HepG2 (cell line): ENCODE measurements around the gene GATD1. TPM values are rescaled to one million over a fixed set of nuclear protein-coding genes. Genes with fewer than 3 reads are reported as not detected.
A peak's percentile ranks its signal among the peaks of the same experiment; 100 is the strongest.

Source experiments
- ATAC-seq: fragments of 200-7000 bp; cut with Tn5 transposase; 3 replicates; pipeline ENCODE4 v1.9.1; 2020; ENCODE audit warnings: mild to moderate bottlenecking, moderate library complexity
- BruUV-seq: library from RNA; stranded (reverse); fragments of 400-500 nt; replicated peaks from 2 replicates; lab custom pipeline; 2021; lab: Mats Ljungman, UMichigan
- CTCF ChIA-PET: fragments of 300-600 bp; formaldehyde crosslinking; extraction: SDS; loops from one replicate; lab custom pipeline; 2021; ENCODE audit warnings: low total read pairs, inconsistent platforms, low intra/inter-chr PET ratio; lab: Yijun Ruan, JAX
- POLR2A ChIA-PET: fragments of 350-600 bp; sonication (Branson Sonifier 250); formaldehyde crosslinking; loops from one replicate; lab custom pipeline; 2020; ENCODE audit warnings: antibody characterized with exemption, inconsistent platforms; lab: Yijun Ruan, JAX
- DNase-seq: peaks from one replicate; pipeline ENCODE4 v3.0.0-alpha.2; 2015; ENCODE audit warnings: low spot score
- FAIRE-seq: peaks from 3 replicates; lab custom pipeline; 2011; peaks lifted over from hg19 to GRCh38; lab: Jason Lieb, UNC
- H2AFZ ChIP-seq: one replicate; pipeline ENCODE4 v1.6.1; 2011; ENCODE audit warnings: low read length, inconsistent platforms
- H3K27ac ChIP-seq: fragments of 300-600 bp; 3 replicates; pipeline ENCODE4 v1.8.0; 2011; ENCODE audit warnings: mixed run types, mild to moderate bottlenecking, mixed read lengths, low read length, inconsistent platforms; ENCODE audit not compliant: insufficient read depth; ENCODE audit errors: extremely low read length
- H3K27me3 ChIP-seq, 2 experiments: fragments of 200-600 bp in 1 of 2; 2 replicates in 1 of 2; 3 replicates in 1 of 2; pipeline versions ENCODE4 v1.6.0 to v1.8.0; 2011; ENCODE audit warnings: low read length in 2 of 2, mild to moderate bottlenecking in 2 of 2, moderate library complexity in 2 of 2, inconsistent platforms in 1 of 2; ENCODE audit not compliant: insufficient read depth in 2 of 2, control insufficient read depth in 1 of 2
- H3K36me3 ChIP-seq, 2 experiments: fragments of 200-600 bp in 1 of 2; replicated peaks in 1 of 2; 2 replicates in 1 of 2; 3 replicates in 1 of 2; pipeline versions ENCODE4 v1.5.1 to v1.8.0; 2011; ENCODE audit warnings: low read length in 2 of 2, inconsistent platforms in 1 of 2; ENCODE audit not compliant: insufficient read depth in 2 of 2, control insufficient read depth in 1 of 2
- H3K4me1 ChIP-seq: 2 replicates; pipeline ENCODE4 v1.5.1; 2012; ENCODE audit warnings: low read length, inconsistent platforms; ENCODE audit not compliant: insufficient read depth
- H3K4me2 ChIP-seq: 2 replicates; pipeline ENCODE4 v1.6.0; 2011; ENCODE audit warnings: low read depth, low read length, inconsistent platforms
- H3K4me3 ChIP-seq, 3 experiments: fragments of 200-600 bp in 1 of 3; sonication (generic), shearing (Covaris generic) in 1 of 3; replicated peaks in 1 of 3; 2 replicates each; pipeline ENCODE4 v1.5.1; 2011 to 2016; ENCODE audit warnings: low read length in 3 of 3, inconsistent platforms in 2 of 3, low read depth in 2 of 3, mild to moderate bottlenecking in 2 of 3, control low read depth in 1 of 3, mixed read lengths in 1 of 3; ENCODE audit not compliant: insufficient read depth in 1 of 3
- H3K79me2 ChIP-seq: one replicate; pipeline ENCODE4 v1.6.1; 2011; ENCODE audit warnings: low read length, inconsistent platforms; ENCODE audit not compliant: insufficient read depth
- H3K9ac ChIP-seq: 2 replicates; pipeline ENCODE4 v1.6.0; 2011; ENCODE audit warnings: mild to moderate bottlenecking, low read depth, low read length, inconsistent platforms; ENCODE audit not compliant: insufficient read depth
- H3K9me3 ChIP-seq: 2 replicates; pipeline ENCODE4 v1.5.1; 2012; ENCODE audit warnings: mild to moderate bottlenecking, low read length
- H4K20me1 ChIP-seq: 2 replicates; pipeline ENCODE4 v1.6.0; 2011; ENCODE audit warnings: inconsistent platforms, mild to moderate bottlenecking, low read length, moderate library complexity; ENCODE audit not compliant: insufficient read depth
- AGO2 ChIP-seq: fragments of 200-400 bp; formaldehyde crosslinking; optimal IDR thresholded peaks from 2 replicates; pipeline ENCODE3; 2017; ENCODE audit warnings: mild to moderate bottlenecking, low read depth, low read length, moderate library complexity
- AKAP8 ChIP-seq: sonication (generic); formaldehyde crosslinking; IDR thresholded peaks from 2 replicates; pipeline ENCODE4 v1.5.1; 2020; ENCODE audit warnings: mild to moderate bottlenecking, missing genetic modification reagents
- HNRNPL ChIP-seq: fragments of 200-400 bp; formaldehyde crosslinking; IDR thresholded peaks from 2 replicates; pipeline ENCODE4 v1.6.1; 2017; ENCODE audit warnings: mild to moderate bottlenecking, low read depth, low read length
- KDM2A ChIP-seq: sonication (generic); formaldehyde crosslinking; IDR thresholded peaks from 2 replicates; pipeline ENCODE4 v1.4.0; 2020; ENCODE audit warnings: low read depth, missing genetic modification reagents, borderline replicate concordance
- POLR2AphosphoS5 ChIP-seq: IDR thresholded peaks from 2 replicates; pipeline ENCODE4 v1.6.1; 2012; ENCODE audit warnings: low read depth, low read length
- RBM22 ChIP-seq: fragments of 200-400 bp; formaldehyde crosslinking; optimal IDR thresholded peaks from 2 replicates; pipeline ENCODE3; 2017; ENCODE audit warnings: mild to moderate bottlenecking, low read length, moderate library complexity
- STAG1 ChIP-seq: sonication (generic); formaldehyde crosslinking; IDR thresholded peaks from 2 replicates; pipeline ENCODE4 v1.4.0; 2020; ENCODE audit warnings: missing genetic modification reagents
- ZNF121 ChIP-seq: sonication (generic); formaldehyde crosslinking; IDR thresholded peaks from 2 replicates; pipeline ENCODE4 v1.5.0; 2020; ENCODE audit warnings: mild to moderate bottlenecking, missing genetic modification reagents
- ZNF136 ChIP-seq: sonication (generic); formaldehyde crosslinking; IDR thresholded peaks from 2 replicates; pipeline ENCODE4 v1.8.1; 2022; ENCODE audit warnings: low read depth, mild to moderate bottlenecking, moderate library complexity, missing genetic modification reagents
- ZNF274 ChIP-seq: sonication (generic); formaldehyde crosslinking; IDR thresholded peaks from 2 replicates; pipeline ENCODE4 v1.5.1; 2020; ENCODE audit warnings: mild to moderate bottlenecking, missing genetic modification reagents
- ZNF747 ChIP-seq: sonication (generic); formaldehyde crosslinking; IDR thresholded peaks from 2 replicates; pipeline ENCODE4 v1.8.1; 2023; ENCODE audit warnings: missing genetic modification reagents, mild to moderate bottlenecking, borderline replicate concordance
- WGBS: methylation state at CpG from one replicate; pipeline ENCODE4 v1.1.6; 2017; ENCODE audit warnings: low lambda C conversion rate; 5-methylcytosine and 5-hydroxymethylcytosine counted together
- in situ Hi-C: cut with HindIII; loops from 2 replicates; pipeline ENCODE4 v1.10.0; 2017; ENCODE audit warnings: low pct_unique_long_range_greater_than_20kb; ENCODE audit not compliant: extremely low pct_ligation_motif_present
- intact Hi-C: fragments of 100-400 bp; cut with micrococcal nuclease; formaldehyde crosslinking; loops from one replicate; pipeline ENCODE4 v1.10.0; 2022; ENCODE audit not compliant: unreplicated experiment
- polyA plus RNA-seq, 8 experiments: library from polyadenylated mRNA; depleted of rRNA in 3 of 8; stranded (reverse) in 7 of 8; unstranded in 1 of 8; fragments of >200 nt; fragmentation: Illumina TruSeq in 4 of 8; extraction: Trizol in 4 of 8; gene quantifications; 2 replicates each; pipeline versions ENCODE4 v1.2.1 to v1.2.3, GENCODE V29; 2011 to 2016; ENCODE audit warnings: low read depth in 4 of 8, missing spikeins in 1 of 8, mixed read lengths in 1 of 8; ENCODE audit not compliant: insufficient read depth in 1 of 8
- total RNA-seq, 5 experiments: library from RNA; depleted of rRNA; stranded (reverse); fragments of >200 nt; fragmentation: Illumina TruSeq; extraction: Trizol; gene quantifications; 2 replicates each; pipeline ENCODE4 v1.2.3, GENCODE V29; 2016; ENCODE audit warnings: low read depth in 1 of 5
- TF ChIP-seq, protein P1 (sequence below): sonication (generic); formaldehyde crosslinking; IDR thresholded peaks from 2 replicates; pipeline ENCODE4 v1.5.1; 2020; ENCODE audit warnings: mild to moderate bottlenecking, missing genetic modification reagents, moderate library complexity
- TF ChIP-seq, protein P2 (sequence below): sonication (generic); formaldehyde crosslinking; IDR thresholded peaks from 2 replicates; pipeline ENCODE4 v1.4.0; 2020; ENCODE audit warnings: missing genetic modification reagents, mild to moderate bottlenecking, borderline replicate concordance
- TF ChIP-seq, protein P3 (sequence below): fragments of 450-650 bp; IDR thresholded peaks from 2 replicates; pipeline ENCODE4 v1.6.1; 2016

Gene GATD1
- total and polyA plus RNA-seq, 2 of the 13 experiments (the other 11 are each of a cell fraction or from before 2014, with no cell fraction given) = 31.3 to 60.5 TPM

DNA sequence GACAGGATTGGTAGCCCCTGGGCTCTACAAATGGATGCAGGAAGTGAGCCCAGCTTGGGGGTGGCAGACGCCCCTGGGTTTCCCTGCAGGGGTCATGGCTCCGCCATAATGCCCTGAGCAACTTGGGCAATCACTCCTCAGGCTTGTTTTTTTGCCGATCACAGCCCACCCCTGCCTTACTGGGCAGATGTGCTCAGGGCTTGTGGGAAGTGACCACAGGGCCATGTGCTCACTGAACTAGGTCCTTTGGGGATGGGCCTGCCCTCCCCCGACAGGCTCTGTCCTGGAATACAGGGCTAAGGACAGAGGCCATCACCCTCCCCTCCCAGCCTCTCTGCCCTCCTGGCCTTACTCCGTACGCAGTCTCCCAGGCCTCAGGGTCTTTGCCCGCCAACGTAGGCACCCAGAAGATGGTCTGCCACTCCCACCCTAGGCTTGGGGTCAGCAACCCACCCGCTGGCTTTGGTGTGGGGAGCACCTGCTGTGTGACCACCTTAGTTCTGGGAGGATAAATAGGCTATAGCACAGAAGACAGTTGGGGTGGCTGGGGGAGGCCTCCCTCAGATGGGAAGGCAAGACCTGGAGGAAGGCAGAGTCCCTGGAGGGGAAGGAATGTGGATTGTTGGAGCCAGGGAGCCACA is 36.3 kb upstream of the GATD1 start (continued):
- TF ChIP-seq, protein P1, sequence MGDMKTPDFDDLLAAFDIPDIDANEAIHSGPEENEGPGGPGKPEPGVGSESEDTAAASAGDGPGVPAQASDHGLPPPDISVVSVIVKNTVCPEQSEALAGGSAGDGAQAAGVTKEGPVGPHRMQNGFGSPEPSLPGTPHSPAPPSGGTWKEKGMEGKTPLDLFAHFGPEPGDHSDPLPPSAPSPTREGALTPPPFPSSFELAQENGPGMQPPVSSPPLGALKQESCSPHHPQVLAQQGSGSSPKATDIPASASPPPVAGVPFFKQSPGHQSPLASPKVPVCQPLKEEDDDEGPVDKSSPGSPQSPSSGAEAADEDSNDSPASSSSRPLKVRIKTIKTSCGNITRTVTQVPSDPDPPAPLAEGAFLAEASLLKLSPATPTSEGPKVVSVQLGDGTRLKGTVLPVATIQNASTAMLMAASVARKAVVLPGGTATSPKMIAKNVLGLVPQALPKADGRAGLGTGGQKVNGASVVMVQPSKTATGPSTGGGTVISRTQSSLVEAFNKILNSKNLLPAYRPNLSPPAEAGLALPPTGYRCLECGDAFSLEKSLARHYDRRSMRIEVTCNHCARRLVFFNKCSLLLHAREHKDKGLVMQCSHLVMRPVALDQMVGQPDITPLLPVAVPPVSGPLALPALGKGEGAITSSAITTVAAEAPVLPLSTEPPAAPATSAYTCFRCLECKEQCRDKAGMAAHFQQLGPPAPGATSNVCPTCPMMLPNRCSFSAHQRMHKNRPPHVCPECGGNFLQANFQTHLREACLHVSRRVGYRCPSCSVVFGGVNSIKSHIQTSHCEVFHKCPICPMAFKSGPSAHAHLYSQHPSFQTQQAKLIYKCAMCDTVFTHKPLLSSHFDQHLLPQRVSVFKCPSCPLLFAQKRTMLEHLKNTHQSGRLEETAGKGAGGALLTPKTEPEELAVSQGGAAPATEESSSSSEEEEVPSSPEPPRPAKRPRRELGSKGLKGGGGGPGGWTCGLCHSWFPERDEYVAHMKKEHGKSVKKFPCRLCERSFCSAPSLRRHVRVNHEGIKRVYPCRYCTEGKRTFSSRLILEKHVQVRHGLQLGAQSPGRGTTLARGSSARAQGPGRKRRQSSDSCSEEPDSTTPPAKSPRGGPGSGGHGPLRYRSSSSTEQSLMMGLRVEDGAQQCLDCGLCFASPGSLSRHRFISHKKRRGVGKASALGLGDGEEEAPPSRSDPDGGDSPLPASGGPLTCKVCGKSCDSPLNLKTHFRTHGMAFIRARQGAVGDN (CRISPR knock-in tag) = peak; percentile 31
- TF ChIP-seq AKAP8 = peak; percentile 49; the same call in 1 of the 2 replicates
- TF ChIP-seq RBM22 = peak; percentile 73
- peak; percentile 33; the same call in 1 of the 2 replicates for TF ChIP-seq POLR2AphosphoS5
- TF ChIP-seq KDM2A (CRISPR knock-in tag) = peak; percentile 17; the same call in 1 of the 2 replicates
- 0 out of 2 replicates have a peak, but pooled peaks have one; percentile 36 for TF ChIP-seq ZNF274 (CRISPR knock-in tag)
- peak; percentile 96 for TF ChIP-seq AGO2
- no peak for TF ChIP-seq ZNF136 (CRISPR knock-in tag)
- TF ChIP-seq STAG1 (CRISPR knock-in tag) = no peak

DNA sequence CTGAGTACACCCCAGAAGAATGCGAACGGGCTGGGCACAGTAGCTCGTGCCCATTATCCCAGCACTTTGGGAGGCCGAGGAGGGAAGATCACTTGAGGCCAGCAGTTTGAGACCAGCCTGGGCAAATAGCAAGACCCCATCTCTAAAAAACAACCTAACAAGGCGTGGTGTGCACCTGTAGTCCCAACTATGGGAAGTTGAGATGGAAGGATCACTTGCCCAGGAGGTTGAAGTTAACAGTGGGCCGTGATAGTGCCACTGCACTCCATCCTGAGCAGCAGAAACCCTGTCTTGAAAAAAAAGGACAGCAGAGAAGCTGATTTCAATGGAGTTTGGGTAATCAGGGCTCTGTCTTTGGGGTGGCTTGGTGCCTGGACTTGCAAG is 35.8 kb upstream of the GATD1 start:
- BruUV-seq = no TSS peak
- POLR2A ChIA-PET = interaction anchor here (0.9 to 1.9 kb wide), 2 partner anchors 8 to 30 kb away, joined by 3 to 9 read pairs; no protein-coding TSS in a partner anchor
- TF ChIP-seq ZNF121 (CRISPR knock-in tag) (peak; percentile 40), HNRNPL (no peak), ZNF747 (CRISPR knock-in tag) (no peak)
- TF ChIP-seq, protein P2, sequence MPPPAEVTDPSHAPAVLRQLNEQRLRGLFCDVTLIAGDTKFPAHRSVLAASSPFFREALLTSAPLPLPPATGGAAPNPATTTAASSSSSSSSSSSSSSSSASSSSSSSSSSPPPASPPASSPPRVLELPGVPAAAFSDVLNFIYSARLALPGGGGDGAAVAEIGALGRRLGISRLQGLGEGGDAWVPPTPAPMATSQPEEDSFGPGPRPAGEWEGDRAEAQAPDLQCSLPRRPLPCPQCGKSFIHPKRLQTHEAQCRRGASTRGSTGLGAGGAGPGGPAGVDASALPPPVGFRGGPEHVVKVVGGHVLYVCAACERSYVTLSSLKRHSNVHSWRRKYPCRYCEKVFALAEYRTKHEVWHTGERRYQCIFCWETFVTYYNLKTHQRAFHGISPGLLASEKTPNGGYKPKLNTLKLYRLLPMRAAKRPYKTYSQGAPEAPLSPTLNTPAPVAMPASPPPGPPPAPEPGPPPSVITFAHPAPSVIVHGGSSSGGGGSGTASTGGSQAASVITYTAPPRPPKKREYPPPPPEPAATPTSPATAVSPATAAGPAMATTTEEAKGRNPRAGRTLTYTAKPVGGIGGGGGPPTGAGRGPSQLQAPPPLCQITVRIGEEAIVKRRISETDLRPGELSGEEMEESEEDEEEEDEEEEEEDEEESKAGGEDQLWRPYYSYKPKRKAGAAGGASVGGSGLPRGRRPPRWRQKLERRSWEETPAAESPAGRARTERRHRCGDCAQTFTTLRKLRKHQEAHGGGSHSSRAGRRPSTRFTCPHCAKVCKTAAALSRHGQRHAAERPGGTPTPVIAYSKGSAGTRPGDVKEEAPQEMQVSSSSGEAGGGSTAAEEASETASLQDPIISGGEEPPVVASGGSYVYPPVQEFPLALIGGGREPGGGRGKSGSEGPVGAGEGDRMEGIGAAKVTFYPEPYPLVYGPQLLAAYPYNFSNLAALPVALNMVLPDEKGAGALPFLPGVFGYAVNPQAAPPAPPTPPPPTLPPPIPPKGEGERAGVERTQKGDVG (CRISPR knock-in tag) = no peak
- TF ChIP-seq, protein P3, sequence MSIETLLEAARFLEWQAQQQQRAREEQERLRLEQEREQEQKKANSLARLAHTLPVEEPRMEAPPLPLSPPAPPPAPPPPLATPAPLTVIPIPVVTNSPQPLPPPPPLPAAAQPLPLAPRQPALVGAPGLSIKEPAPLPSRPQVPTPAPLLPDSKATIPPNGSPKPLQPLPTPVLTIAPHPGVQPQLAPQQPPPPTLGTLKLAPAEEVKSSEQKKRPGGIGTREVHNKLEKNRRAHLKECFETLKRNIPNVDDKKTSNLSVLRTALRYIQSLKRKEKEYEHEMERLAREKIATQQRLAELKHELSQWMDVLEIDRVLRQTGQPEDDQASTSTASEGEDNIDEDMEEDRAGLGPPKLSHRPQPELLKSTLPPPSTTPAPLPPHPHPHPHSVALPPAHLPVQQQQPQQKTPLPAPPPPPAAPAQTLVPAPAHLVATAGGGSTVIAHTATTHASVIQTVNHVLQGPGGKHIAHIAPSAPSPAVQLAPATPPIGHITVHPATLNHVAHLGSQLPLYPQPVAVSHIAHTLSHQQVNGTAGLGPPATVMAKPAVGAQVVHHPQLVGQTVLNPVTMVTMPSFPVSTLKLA = no peak

More for the DNA sequence above, 35.8 kb upstream of the GATD1 start:
- in situ Hi-C loops = no loop called here
- CTCF ChIA-PET = no interaction called here
- H3K9me3 ChIP-seq = no peaks in the 10 kb centered on the region
- DNase-seq (no peak), FAIRE-seq (no peak), ATAC-seq (no peak)
- WGBS = 95% methylated on average over 4 of the region's 6 CpGs
- no peak overlapping the region for H3K27ac ChIP-seq
- H3K27me3 ChIP-seq = no peaks in the 10 kb centered on the region; a peak in 1 of 5 replicates
- peaks cover 36% of the 10 kb centered on the region for H3K4me1 ChIP-seq
- H3K4me3 ChIP-seq = no peak overlapping the region
- peaks cover 29% of the 10 kb centered on the region for H3K79me2 ChIP-seq
- H3K9ac ChIP-seq = no peak overlapping the region
- peaks cover 24% of the 10 kb centered on the region for H4K20me1 ChIP-seq
- H3K36me3 ChIP-seq = peaks cover 19 to 27% of the 10 kb centered on the region in 2 experiments
- H2AFZ ChIP-seq = no peak overlapping the region
- no peak overlapping the region for H3K4me2 ChIP-seq
- intact Hi-C loops = no loop called here
